HG03139 (cell line): ENCODE measurements around the gene SIRT2.
"Not testable (repeated sequence)": the region's sequence is repeated elsewhere in the genome, so short reads cannot be mapped to it uniquely, and the experiment has no call there.

ENCODE experiments used
- ATAC-seq: cut with Tn5 transposase; IDR thresholded peaks from one replicate; pipeline ENCODE4 v1.9.1; 2021; ENCODE audit not compliant: unreplicated experiment

The SIRT2 gene

DNA sequence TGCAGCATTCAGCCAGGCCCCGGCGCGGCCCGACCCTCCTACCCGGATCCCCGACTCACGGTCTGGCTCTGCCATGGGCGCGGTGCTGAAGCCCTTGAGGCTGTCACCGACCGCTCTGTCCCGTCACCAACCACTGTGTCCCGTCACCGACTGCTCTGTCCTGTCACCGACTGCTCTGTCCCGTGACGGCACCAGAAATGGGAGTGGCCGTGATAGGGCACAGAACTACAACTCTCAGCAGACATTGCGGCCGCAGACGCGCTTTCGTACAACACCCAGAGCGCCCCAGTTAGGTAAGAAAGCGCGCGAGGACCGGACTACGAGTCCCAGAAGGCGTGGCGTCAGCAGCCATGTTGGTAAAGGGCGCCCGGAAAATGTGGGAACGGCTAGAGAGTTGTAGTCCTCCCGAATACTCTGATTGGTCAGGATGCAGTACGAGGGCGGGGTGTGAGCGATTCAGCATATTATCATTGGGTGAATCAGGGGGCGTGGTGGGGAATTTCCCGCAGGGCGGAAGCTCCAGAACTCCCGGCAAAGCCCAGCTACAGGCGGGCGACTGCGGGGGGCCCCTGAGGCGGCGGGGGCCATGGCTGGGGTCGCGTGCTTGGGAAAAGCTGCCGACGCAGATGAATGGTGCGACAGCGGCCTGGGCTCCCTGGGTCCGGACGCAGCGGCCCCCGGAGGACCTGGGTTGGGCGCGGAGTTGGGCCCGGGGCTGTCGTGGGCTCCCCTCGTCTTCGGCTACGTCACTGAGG lies at the start of gene SIRT2, which contains the start of gene NFKBIB:
Gene SIRT2 (minus strand): TSS at position 172 of the 755 bp plus-strand sequence. CDS start 97 bp downstream, at position 75.
Gene NFKBIB (plus strand): TSS at position 523 of the 755 bp plus-strand sequence. CDS start 64 bp downstream, at position 587.
- ATAC-seq = peak; percentile 80

- ATAC-seq = no peak
These were observed 47.0 kb upstream of the SIRT2 start for GRCh38 chr19:38946229-38947010.

DNA sequence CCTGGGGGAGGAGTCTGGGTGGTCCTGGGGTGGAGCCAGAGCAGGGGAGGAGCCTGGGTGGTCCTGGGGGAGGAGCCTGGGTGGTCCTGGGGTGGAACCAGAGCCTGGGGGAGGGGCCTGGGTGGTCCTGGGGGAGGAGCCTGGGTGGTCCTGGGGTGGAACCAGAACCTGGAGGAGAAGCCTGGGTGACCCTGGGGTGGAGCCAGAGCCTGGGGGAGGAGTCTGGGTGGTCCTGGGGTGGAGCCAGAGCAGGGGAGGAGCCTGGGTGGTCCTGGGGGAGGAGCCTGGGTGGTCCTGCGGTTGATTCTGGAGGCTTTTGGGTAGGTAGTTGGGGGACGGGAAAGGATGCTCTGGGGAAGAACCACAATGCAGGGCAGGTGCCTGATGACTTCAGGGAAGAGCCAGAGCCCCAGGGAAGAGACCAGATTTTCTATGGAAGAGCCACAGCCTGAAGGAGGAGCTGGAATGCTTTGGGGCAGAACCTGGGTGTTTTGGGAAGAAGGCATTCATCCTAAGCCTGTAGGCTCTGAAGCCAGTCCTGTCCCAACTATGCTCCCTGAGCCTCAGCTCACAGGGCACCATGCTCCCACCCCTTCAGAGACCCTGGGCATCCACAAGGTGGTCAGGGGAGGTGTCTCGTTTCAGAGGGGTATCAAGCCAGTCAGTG lies 46.3 kb upstream of the SIRT2 start:
- ATAC-seq = no peak

DNA sequence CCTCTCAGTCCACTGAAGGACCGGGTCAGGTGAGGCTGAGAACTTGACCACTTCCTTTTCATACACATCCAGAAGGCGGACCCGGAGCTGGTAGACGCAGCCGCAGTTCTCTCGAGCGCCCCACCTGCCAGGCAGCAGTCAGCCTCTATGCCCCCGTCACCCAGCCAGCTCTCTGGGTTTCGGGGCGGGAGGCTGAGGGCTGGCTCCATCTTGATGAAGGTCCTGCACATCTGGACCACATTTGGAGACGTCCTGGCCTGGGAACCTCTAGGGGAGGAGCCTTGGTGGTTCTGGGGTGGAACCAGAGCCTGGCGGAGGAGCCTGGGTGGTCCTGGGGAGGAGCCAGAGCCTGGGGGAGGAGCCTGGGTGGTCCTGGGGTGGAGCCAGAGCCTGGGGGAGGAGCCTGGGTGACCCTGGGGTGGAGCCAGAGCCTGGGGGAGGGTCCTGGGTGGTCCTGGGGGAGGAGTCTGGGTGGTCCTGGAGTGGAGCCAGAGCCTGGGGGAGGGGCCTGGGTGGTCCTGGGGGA lies 45.6 kb upstream of the SIRT2 start:
- ATAC-seq = no peak

- no peak for ATAC-seq
These were observed 43.2 kb upstream of the SIRT2 start for GRCh38 chr19:38942471-38943181.

DNA sequence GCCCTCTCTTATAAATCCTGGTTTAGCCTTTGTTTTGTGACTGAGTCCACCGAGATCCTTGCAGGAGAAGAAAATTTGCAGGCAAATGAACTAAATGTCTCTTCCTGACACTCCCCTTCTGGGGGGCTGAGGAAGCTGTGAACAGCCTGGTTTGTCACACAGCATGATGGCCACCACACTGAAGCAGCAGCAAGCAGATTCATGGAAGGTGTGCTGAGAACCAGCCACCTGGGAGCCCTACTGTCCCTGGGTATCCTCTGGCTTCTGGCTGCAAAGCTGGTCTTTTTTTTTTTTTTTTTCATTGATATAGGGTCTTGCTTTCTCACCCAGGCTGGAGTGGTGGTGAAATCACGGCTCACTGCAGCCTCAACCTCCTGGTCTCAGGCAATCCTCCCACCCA lies 42.6 kb upstream of the SIRT2 start:
- ATAC-seq = no peak

- ATAC-seq = not testable (repeated sequence)
These were observed 42.0 kb upstream of the SIRT2 start for GRCh38 chr19:38941466-38941865.

DNA sequence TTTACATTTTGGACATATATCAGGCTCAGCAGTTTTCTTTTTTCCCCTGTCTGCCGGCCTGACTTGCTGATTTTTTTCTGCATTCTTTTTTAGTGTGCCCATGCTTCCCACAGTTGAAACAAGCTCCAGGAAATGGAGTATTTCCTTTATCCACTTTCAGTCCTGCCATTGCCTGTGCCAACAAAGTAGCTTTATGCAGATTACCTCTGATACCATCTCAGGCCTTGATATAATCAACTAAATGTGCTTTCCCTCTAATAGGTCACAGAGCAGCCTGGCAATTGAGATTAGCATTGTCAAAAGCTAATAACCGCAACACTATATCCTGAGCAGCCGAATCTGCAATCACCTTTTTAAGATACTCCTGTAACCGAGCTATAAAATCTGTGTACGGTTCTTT lies 40.5 kb upstream of the SIRT2 start:
- no peak for ATAC-seq

- ATAC-seq = no peak
These were observed 34.1 kb upstream of the SIRT2 start for GRCh38 chr19:38933544-38933943.

DNA sequence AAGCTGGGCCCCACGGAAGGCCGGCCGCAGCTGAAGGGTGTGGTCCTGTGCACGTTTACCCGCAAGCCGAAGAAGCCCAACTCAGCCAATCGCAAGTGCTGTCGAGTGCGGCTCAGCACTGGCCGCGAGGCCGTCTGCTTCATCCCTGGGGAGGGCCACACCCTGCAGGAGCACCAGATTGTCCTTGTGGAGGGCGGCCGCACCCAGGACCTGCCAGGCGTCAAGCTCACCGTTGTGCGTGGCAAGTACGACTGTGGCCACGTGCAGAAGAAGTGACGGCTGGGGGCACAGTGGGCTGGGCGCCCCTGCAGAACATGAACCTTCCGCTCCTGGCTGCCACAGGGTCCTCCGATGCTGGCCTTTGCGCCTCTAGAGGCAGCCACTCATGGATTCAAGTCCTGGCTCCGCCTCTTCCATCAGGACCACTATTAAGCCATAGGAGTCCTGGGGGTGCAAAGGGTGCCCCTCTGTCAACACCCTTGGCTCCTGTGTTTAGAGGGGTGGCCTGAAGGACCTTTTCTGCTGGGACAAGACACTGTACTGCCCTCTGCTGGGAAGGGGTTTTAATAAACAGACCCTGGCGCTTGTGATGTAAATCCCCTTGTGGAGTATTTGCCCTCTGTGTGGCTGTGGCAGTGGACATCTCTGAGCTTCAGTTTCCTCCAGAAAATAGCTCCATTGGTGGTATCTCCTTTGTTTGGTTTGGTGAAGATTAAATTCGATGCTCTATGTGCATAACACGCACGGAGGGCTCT lies 33.2 kb upstream of the SIRT2 start:
- ATAC-seq = no peak

DNA sequence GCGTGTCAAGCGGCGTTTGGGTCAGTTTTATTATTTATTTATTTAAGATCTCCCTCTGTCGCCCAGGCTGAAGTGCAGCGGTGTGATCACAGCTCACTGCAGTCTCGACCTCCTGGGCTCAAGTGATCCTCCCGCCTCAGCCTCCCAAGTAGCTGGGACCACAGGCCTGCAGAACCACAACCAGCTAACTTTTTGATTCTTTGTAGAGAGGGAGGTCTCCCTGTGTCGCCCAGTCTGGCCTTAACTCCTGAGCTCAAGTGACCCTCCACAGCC lies 32.0 kb upstream of the SIRT2 start:
- no peak for ATAC-seq

GRCh38 chr19:38930776-38931520 lies 31.5 kb upstream of the SIRT2 start, which contains the start of gene MRPS12:
TSS of gene MRPS12 (plus strand) at chr19:38930944. CDS start at chr19:38931295, 351 bp downstream.
- ATAC-seq = peak; percentile 83

- ATAC-seq = peak; percentile 52
These were observed 30.7 kb upstream of the SIRT2 start, which contains the start of gene SARS2 for GRCh38 chr19:38929929-38930775. TSS of gene SARS2 (minus strand) at chr19:38930763. CDS start at chr19:38930736, 27 bp downstream.

DNA sequence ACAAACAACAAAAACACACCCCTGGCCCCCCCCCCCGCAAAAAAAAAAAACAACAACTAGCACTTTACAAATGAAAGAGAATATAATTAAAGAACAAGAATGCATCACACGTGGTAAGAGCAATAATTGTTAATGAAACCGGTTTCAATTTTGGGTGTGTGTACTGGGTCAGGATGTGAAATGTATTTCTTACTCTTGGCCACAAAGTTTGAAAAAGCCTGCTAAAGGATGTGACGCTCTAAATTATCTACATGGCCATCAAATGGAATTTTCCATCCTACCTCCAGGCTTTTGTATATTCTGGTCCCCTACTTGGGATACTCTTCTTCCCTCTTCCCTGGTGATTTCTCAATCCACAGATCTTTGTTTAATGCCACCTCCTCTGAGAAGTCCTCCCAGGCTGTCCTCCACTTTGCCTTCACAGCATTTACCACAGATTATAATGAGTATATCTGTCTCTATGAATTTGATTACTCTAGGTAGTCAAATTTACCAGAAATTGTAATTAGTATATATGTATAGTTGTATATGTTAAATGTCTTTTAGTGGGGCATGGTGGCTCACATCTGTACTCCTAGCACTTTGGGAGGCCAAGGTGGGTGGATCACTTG lies 29.1 kb upstream of the SIRT2 start:
- ATAC-seq = no peak

- no peak for ATAC-seq
These were observed 25.0 kb upstream of the SIRT2 start for GRCh38 chr19:38924388-38924787.

GRCh38 chr19:38922482-38922881 lies 23.1 kb upstream of the SIRT2 start:
- no peak for ATAC-seq

DNA sequence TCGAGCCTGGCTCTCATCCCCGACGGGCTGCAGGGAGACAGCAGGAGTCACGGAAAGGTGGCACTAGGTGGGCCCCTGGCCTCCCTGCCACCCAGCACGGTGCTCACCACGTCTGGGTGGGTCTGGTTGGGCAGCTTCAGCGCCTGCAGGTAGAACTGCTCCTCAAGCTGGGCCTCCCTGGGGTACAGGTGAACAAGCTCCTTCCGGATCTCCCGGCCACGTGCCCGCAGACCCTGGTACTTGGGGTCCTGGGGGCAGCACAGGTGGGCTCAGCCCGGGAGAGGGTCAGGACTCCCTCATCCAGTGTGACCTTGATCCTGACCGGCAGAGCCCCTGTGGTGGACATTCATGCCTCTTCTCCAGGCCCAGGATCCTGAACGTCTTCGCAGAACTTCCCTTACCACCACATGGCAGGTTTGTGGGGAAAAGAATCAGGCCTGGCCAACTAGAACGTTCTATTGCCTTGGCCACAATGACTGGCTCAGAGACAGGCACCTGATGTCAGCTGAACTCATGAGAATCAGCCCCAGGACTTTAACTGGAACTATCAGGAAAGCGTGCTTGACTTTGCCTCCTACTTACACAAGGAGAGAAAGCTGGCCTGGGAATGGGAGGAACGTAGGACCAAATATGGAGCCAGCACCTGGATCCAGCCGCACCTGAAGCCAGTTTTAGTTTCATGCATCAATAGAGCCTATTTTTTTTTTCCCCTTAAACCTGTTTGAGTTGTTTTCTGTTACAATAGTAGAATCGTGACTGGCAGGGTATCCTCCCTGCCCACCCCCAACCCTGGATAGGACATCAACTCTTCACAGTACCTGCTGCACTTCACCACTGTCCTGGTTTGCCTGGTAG lies 22.2 kb upstream of the SIRT2 start:
- no peak for ATAC-seq
